GM18870 (cell line): ENCODE results near the gene CBFA2T2.
"Not testable (repeated sequence)": the region's sequence is repeated elsewhere in the genome, so short reads cannot be mapped to it uniquely, and the experiment has no call there.

Experiments used
- ATAC-seq: cut with Tn5 transposase; IDR thresholded peaks from one replicate; pipeline ENCODE4 v1.9.1; 2021; ENCODE audit warnings: moderate library complexity; ENCODE audit not compliant: unreplicated experiment

The CBFA2T2 gene

GRCh38 chr20:33541797-33542196 lies 51.9 kb downstream of the CBFA2T2 start:
- ATAC-seq = no peak

- ATAC-seq = no peak
Measured at GRCh38 chr20:33545763-33546162, 55.9 kb downstream of the CBFA2T2 start.

- no peak for ATAC-seq
Measured at GRCh38 chr20:33549229-33549999, 59.5 kb downstream of the CBFA2T2 start.

DNA sequence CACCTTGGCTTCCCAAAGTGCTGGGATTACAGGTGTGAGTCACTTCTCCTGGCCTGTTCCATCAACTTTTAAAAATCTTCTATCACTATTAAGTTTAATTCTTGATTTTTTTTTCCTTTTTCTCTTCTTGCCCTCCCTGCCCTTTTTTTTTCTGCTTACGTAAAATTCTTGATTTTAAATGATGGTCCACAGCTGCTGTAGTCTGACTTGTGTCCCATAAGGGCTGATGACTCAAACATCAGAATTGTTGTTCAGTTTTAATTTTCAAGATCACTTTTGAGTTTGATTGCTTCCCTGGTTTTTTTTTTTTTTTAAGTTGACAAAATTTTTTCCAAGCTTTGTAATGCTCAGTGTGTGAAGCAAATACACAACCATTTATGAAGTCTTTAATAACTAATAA lies 61.9 kb downstream of the CBFA2T2 start:
- ATAC-seq = no peak

DNA sequence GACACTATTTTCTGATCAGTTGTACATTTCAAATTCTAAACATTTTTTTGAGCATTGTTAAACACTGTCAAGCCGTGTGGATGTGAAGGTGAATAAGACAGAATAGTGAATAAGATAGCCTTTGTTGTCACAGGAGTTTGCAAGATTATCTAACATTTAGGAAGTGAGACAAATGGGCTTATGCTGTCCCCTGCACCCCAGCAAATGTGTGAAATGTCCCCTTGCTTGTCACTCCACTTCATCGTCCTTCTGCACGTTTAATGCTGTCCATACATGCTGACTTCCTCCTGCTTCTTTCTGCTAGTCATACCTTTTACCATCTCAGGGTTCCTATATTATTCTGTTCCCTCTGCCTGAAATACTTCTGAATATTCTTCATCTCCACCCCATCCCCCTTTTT lies 62.6 kb downstream of the CBFA2T2 start:
- ATAC-seq = no peak

DNA sequence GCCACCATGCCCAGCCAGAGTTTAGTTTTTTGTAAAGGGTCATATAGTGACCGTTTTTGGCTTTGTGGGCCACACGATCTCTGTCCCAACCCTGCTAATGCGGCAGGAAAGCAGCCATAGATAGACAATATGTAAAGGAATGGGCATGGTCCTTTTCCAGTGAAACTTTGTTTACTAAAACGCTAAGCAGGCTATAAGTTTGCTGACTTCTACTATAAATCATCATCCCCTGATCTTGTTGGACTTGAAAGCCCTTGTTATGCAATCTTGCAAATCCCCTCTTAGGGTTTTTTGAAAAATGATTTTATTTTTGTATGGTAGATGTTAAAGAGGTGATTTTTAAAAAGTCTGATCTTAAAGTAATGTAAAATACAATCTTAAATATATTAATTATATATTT lies 63.6 kb downstream of the CBFA2T2 start:
- ATAC-seq = no peak

- peak; percentile 94 for ATAC-seq
Measured at GRCh38 chr20:33554914-33555420, 65.1 kb downstream of the CBFA2T2 start.

GRCh38 chr20:33555755-33556154 lies 65.9 kb downstream of the CBFA2T2 start:
- no peak for ATAC-seq

GRCh38 chr20:33556246-33556645 lies 66.3 kb downstream of the CBFA2T2 start:
- ATAC-seq = no peak

DNA sequence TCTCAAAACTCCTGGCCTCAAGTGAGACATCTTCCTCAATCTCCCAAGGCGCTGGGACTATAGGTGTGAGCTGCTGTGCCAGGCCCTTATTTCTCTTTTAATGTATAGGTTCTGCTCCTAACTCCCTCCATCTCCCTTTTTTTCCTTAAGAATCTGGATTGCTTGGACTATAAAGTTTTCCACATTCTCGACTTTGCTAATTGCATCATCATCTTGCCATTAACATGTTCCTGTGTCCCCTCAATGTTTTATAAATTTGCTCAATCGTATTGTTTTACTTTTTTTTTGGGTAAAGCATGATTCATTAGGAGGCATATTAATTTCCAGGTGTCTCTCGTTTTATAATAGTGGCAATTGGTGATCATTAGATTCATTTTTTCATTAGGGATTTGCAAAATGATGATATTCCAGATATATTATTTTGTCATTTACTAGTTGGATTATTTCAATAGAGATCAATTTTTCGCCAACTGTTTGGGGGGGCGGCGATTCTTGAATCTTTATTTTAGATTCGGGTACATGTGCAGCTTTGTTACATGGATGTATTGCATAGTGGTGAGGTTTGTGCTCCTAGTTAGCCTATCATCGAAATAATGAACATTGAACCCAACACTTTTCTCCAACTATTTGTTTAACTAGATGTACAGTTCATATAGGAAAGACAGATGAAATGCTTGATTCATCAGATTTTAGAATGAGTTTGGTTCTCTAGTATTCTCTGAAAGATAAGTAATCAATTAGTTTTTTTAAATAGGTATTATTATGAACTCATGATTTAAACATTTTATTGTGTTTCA lies 68.7 kb downstream of the CBFA2T2 start:
- no peak for ATAC-seq

GRCh38 chr20:33559212-33559611 lies 69.3 kb downstream of the CBFA2T2 start:
- no peak for ATAC-seq

- ATAC-seq = no peak
Measured at GRCh38 chr20:33560026-33560425, 70.1 kb downstream of the CBFA2T2 start.

DNA sequence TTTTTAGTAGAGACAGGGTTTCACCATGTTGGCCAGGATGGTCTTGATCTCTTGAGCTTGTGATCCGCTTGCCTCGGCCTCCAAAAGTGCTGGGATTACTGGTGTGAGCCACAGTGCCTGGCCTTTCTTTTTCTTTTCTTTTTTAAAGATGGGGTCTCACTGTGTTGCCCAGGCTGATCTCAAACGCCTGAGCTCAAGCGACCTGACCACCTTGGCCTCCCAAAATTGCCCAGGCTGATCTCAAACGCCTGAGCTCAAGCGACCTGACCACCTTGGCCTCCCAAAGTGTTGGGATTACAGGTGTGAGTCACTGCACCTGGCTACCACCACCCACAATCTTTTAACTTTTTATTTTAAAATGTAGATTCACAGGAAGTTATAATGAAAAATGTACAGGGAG lies 71.2 kb downstream of the CBFA2T2 start:
- not testable (repeated sequence) for ATAC-seq

GRCh38 chr20:33561692-33562601 lies 72.1 kb downstream of the CBFA2T2 start:
- no peak for ATAC-seq

DNA sequence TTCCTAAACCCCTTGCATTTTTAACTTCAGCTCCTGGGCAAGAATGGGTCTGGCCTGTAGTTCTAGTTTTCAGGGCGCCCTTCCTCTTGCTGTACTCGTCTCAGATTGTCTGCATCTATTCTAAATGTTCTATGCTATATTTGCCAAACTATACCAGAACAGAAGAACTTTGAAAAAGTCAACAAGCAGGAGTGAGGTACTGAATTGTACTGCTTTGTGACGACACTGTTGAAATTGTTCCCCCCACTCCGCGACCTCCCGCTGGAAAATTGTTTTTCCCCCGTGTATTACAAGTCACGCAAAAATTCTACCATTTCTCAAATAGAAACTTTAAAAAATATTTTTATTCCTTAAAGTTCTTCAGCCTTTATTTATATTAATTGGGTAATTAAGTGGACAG lies 73.9 kb downstream of the CBFA2T2 start:
- ATAC-seq = no peak

GRCh38 chr20:33566781-33567603 lies 77.1 kb downstream of the CBFA2T2 start:
- ATAC-seq = no peak

DNA sequence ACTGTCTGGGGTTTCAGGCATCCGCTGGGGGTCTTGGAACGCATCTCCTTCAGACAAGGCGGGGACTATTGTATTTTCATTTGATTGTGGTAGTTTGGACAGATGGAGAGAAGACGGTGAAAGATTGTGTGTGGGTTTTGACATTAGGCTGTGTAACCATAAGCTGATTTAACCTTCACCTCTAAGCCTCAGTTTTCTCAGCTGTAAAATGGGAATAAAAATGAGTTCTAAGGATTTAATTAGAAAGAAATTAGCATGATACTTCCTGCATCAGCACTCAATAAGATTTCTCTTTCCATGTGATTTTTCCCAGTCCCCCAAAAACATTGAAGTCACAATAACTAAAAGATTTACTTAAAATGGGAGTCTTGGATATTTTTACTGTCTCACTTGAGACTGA lies 78.1 kb downstream of the CBFA2T2 start:
- ATAC-seq = no peak

DNA sequence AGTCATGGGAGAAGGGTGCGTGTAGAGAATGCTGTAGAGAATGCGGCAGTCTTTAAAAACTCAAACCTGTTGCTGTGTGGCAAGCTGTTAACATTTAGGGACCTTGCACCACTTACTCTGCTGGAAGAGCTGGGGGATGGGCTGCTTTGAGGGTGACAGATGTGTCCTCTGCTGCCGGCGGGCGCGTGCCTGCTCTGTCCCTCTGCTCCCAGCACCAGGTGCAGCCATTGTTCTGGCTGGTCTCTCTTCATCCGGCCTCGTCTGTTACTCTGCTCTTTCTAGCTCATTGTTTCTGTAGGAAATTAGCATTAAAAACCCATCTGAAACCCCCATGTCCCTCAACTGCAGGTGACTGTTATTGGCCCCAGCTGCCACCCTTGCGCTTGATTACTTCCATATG lies 78.5 kb downstream of the CBFA2T2 start:
- ATAC-seq = no peak

GRCh38 chr20:33568868-33569801 lies 79.2 kb downstream of the CBFA2T2 start:
- ATAC-seq = no peak
